GM12864 (cell line): ENCODE data around the gene MDP1.
A peak's percentile ranks its signal among the peaks of the same experiment; 100 is the strongest.

ENCODE experiments used
- DNase-seq: peaks from one replicate; pipeline ENCODE4 v3.0.0-alpha.2; 2011; ENCODE audit warnings: low read depth
- H3K4me3 ChIP-seq: 2 replicates; pipeline ENCODE4 v1.5.1; 2011; ENCODE audit warnings: mild to moderate bottlenecking, low read depth, low read length, control low read depth
- TF ChIP-seq, protein P1 (sequence below): IDR thresholded peaks from 2 replicates; pipeline ENCODE4 v1.5.1; 2011; ENCODE audit warnings: low read depth, mild to moderate bottlenecking, moderate library complexity, low read length, control low read depth, inconsistent platforms; ENCODE audit errors: missing control alignments

MDP1 gene

GRCh38 chr14:24192933-24193332, 22.9 kb downstream of the MDP1 start:
- DNase-seq = no peak
- TF ChIP-seq, protein P1, sequence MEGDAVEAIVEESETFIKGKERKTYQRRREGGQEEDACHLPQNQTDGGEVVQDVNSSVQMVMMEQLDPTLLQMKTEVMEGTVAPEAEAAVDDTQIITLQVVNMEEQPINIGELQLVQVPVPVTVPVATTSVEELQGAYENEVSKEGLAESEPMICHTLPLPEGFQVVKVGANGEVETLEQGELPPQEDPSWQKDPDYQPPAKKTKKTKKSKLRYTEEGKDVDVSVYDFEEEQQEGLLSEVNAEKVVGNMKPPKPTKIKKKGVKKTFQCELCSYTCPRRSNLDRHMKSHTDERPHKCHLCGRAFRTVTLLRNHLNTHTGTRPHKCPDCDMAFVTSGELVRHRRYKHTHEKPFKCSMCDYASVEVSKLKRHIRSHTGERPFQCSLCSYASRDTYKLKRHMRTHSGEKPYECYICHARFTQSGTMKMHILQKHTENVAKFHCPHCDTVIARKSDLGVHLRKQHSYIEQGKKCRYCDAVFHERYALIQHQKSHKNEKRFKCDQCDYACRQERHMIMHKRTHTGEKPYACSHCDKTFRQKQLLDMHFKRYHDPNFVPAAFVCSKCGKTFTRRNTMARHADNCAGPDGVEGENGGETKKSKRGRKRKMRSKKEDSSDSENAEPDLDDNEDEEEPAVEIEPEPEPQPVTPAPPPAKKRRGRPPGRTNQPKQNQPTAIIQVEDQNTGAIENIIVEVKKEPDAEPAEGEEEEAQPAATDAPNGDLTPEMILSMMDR = no peak

DNA sequence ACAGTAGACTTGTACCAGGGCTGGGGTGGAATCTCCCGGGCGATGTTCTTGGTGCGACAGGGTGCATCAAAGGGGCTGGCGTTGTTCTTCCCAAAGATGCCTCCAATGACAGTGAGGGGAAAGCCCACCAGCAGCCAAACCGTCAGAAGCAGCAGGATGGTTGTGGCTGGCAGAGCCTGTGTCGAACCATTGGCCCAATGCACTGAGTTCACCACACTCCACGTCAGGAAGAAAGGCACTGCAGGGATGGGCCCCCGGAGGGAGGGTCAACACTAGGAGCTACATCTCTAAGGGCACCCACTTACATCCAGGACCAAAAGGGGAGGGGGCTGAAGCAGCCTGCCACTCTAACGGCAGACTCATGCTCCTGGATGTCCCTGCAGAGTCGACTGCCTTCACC, 25.4 kb downstream of the MDP1 start:
- TF ChIP-seq, protein P1 = no peak
- H3K4me3 ChIP-seq = no peak overlapping the region
- DNase-seq = no peak

More at GRCh38 chr14:24192933-24193332, 22.9 kb downstream of the MDP1 start:
- H3K4me3 ChIP-seq = no peak overlapping the region

GRCh38 chr14:24189460-24189859, 26.4 kb downstream of the MDP1 start:
- TF ChIP-seq, protein P1 = no peak
- DNase-seq = no peak
- H3K4me3 ChIP-seq = no peak overlapping the region

DNA sequence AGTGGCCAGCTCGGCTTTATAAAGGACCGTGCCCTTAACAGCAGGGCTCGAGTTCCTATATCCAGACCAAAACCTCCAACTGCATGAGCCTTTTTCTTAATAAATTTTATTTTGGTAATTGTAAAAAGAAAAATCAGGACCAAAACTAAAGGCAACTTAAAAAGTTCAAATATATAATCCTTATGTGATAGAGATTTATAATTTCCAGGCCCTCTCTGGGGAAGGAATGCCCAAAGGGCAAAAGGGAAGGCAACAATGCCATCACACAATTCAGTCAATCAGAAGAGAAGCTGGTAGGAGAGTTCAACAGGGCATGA, 26.8 kb downstream of the MDP1 start:
- TF ChIP-seq, protein P1 = no peak
- peak overlapping the region; percentile 83 for H3K4me3 ChIP-seq
- no peak for DNase-seq

- peak; percentile 97 for DNase-seq
- TF ChIP-seq, protein P1 = no peak
- peak within 1 kb of the TSS; percentile 83 for H3K4me3 ChIP-seq
These were observed 27.4 kb downstream of the MDP1 start, which contains the start of gene IPO4 for GRCh38 chr14:24188251-24189058. TSS of gene IPO4 (minus strand) at chr14:24188816. CDS start at chr14:24188787, 29 bp downstream.

DNA sequence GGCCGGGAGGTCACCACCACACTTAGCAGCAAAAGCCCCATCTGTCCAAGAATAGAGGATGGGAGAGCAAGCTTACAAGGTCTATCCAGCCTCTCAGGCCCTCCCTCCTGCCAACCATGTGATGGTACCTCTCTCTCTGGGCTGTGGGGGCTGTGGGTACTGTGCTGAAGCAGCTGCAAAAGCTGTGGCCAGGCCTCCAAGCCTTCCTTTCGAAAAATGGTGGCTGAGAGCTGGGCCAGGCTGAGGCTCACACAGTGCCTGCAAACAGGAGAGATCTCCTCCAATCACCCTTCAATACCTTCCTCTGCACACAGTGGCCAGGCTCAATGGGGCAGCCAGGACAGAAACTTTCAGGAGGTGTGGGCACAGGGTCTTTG, 28.3 kb downstream of the MDP1 start:
- TF ChIP-seq, protein P1 = no peak
- peak overlapping the region; percentile 83 for H3K4me3 ChIP-seq
- no peak for DNase-seq
